A549 (cell line): ENCODE results near the gene PDE6D. TPM values are rescaled to one million over a fixed set of nuclear protein-coding genes. Genes with fewer than 3 reads are reported as not detected.

Experiments used
- ATAC-seq, 2 experiments: fragments of 200-7000 bp in 1 of 2; fragments of >200 bp in 1 of 2; cut with Nextera tagmentation in 1 of 2; cut with Tn5 transposase in 1 of 2; 3 replicates each; pipeline versions ENCODE4 v1.8.0 to v1.9.1; 2018 to 2020; ENCODE audit warnings: mild to moderate bottlenecking in 1 of 2, moderate library complexity in 1 of 2
- CTCF ChIA-PET: fragments of 300-600 bp; sonication (Branson Sonifier 250); formaldehyde crosslinking; extraction: SDS; loops from one replicate; lab custom pipeline; 2021; ENCODE audit warnings: antibody characterized with exemption, inconsistent platforms; lab: Yijun Ruan, JAX
- POLR2A ChIA-PET: fragments of 350-600 bp; formaldehyde crosslinking; extraction: SDS; loops from one replicate; lab custom pipeline; 2021; ENCODE audit warnings: antibody characterized with exemption, inconsistent platforms; lab: Yijun Ruan, JAX
- DNase-seq, 2 experiments: peaks; one replicate each; pipeline versions ENCODE4 v3.0.0 to v3.0.0-alpha.2; 2011 to 2016; ENCODE audit warnings: low read depth in 1 of 2, low spot score in 1 of 2
- FAIRE-seq: peaks from 2 replicates; lab custom pipeline; 2011; peaks lifted over from hg19 to GRCh38; lab: Jason Lieb, UNC
- H3K27ac ChIP-seq, 2 experiments: fragments of >200 bp; sonication (Bioruptor Twin); formaldehyde crosslinking; 3 replicates each; pipeline ENCODE4 v1.5.1; 2016 to 2017
- H3K4me1 ChIP-seq: fragments of >200 bp; sonication (Bioruptor Twin); formaldehyde crosslinking; 3 replicates; pipeline ENCODE4 v1.6.1; 2016
- H3K4me2 ChIP-seq: fragments of >200 bp; sonication (Bioruptor Twin); formaldehyde crosslinking; 3 replicates; pipeline ENCODE4 v1.6.1; 2016
- H3K4me3 ChIP-seq: fragments of >200 bp; sonication (Bioruptor Twin); formaldehyde crosslinking; 3 replicates; pipeline ENCODE4 v1.5.1; 2016
- H3K9me3 ChIP-seq: fragments of >200 bp; sonication (Bioruptor Twin); formaldehyde crosslinking; 3 replicates; pipeline ENCODE4 v1.6.1; 2016
- CBX2 ChIP-seq: fragments of 200-600 bp; sonication (generic); IDR thresholded peaks from 2 replicates; pipeline ENCODE4 v1.6.1; 2016; ENCODE audit warnings: low read depth, mild to moderate bottlenecking, borderline replicate concordance
- CEBPB ChIP-seq, 2 experiments: fragments of >200 bp in 1 of 2; sonication (Bioruptor Twin) in 1 of 2; formaldehyde crosslinking in 1 of 2; IDR thresholded peaks; 2 replicates each; pipeline ENCODE4 v1.6.1; 2012 to 2016
- CHD2 ChIP-seq: fragments of 150-350 bp; IDR thresholded peaks from 2 replicates; pipeline ENCODE4 v1.6.1; 2014; ENCODE audit warnings: low read length; ENCODE audit not compliant: partially characterized antibody
- CHD4 ChIP-seq: fragments of 200-600 bp; sonication (generic); IDR thresholded peaks from 2 replicates; pipeline ENCODE4 v1.6.1; 2016; ENCODE audit warnings: antibody characterized with exemption, mild to moderate bottlenecking, borderline replicate concordance
- EHMT2 ChIP-seq: fragments of 200-600 bp; sonication (generic); IDR thresholded peaks from 2 replicates; pipeline ENCODE4 v1.6.1; 2016; ENCODE audit warnings: antibody characterized with exemption, low read depth, mild to moderate bottlenecking, moderate library complexity
- EP300 ChIP-seq, 2 experiments: fragments of >200 bp; sonication (Bioruptor Twin); formaldehyde crosslinking; IDR thresholded peaks; 2 replicates in 1 of 2; 3 replicates in 1 of 2; pipeline ENCODE4 v1.6.1; 2016 to 2017
- ESRRA ChIP-seq: fragments of 150-350 bp; IDR thresholded peaks from 2 replicates; pipeline ENCODE4 v1.6.1; 2014; ENCODE audit warnings: mild to moderate bottlenecking, low read length, borderline replicate concordance
- FOSL2 ChIP-seq, 2 experiments: fragments of 450-650 bp in 1 of 2; fragments of >200 bp in 1 of 2; sonication (Bioruptor Twin) in 1 of 2; formaldehyde crosslinking; IDR thresholded peaks; 2 replicates each; pipeline versions ENCODE4 v1.5.0 to v1.6.1; 2016 to 2020; ENCODE audit warnings: mild to moderate bottlenecking in 1 of 2, moderate library complexity in 1 of 2
- FOXS1 ChIP-seq: fragments of 250-450 bp; sonication (Bioruptor Pico); IDR thresholded peaks from 2 replicates; pipeline ENCODE4 v1.5.0; 2020; ENCODE audit warnings: mild to moderate bottlenecking, moderate library complexity
- HOXA7 ChIP-seq: fragments of 250-450 bp; sonication (Bioruptor Pico); IDR thresholded peaks from 2 replicates; pipeline ENCODE4 v1.5.0; 2020; ENCODE audit warnings: mild to moderate bottlenecking, moderate library complexity
- HOXB13 ChIP-seq: fragments of 250-450 bp; sonication (Bioruptor Pico); IDR thresholded peaks from 2 replicates; pipeline ENCODE4 v1.5.0; 2020; ENCODE audit warnings: low read depth, mild to moderate bottlenecking, moderate library complexity
- JUN ChIP-seq, 2 experiments: fragments of >200 bp; sonication (Bioruptor Twin); formaldehyde crosslinking; IDR thresholded peaks; 2 replicates in 1 of 2; 3 replicates in 1 of 2; pipeline ENCODE4 v1.6.1; 2016 to 2017
- KDM5A ChIP-seq: fragments of 200-600 bp; sonication (generic); IDR thresholded peaks from 2 replicates; pipeline ENCODE4 v1.6.1; 2016; ENCODE audit warnings: antibody characterized with exemption, mild to moderate bottlenecking
- NFE2L2 ChIP-seq: fragments of 150-350 bp; conservative IDR thresholded peaks from 2 replicates; pipeline ENCODE4 v1.6.1; 2014; ENCODE audit warnings: low read length
- NPAS2 ChIP-seq: fragments of 250-450 bp; sonication (Bioruptor Pico); IDR thresholded peaks from 2 replicates; pipeline ENCODE4 v1.8.0; 2022; ENCODE audit warnings: mild to moderate bottlenecking, moderate library complexity, borderline replicate concordance
- NR3C1 ChIP-seq: fragments of >200 bp; sonication (Bioruptor Twin); formaldehyde crosslinking; IDR thresholded peaks from 3 replicates; pipeline ENCODE4 v1.6.1; 2017
- POLR2A ChIP-seq: IDR thresholded peaks from 2 replicates; pipeline ENCODE4 v1.6.1; 2012; ENCODE audit warnings: mild to moderate bottlenecking, low read length
- POLR2AphosphoS2 ChIP-seq: conservative IDR thresholded peaks from 2 replicates; pipeline ENCODE4 v1.6.1; 2012; ENCODE audit warnings: low read length, improper control_type of control experiment, inconsistent platforms
- RAD21 ChIP-seq, 2 experiments: fragments of >200 bp in 1 of 2; sonication (Bioruptor Twin) in 1 of 2; formaldehyde crosslinking in 1 of 2; IDR thresholded peaks in 1 of 2; conservative IDR thresholded peaks in 1 of 2; 2 replicates in 1 of 2; 3 replicates in 1 of 2; pipeline ENCODE4 v1.6.1; 2012 to 2018; ENCODE audit warnings: inconsistent platforms in 1 of 2
- SMC3 ChIP-seq: fragments of >200 bp; sonication (Bioruptor Twin); formaldehyde crosslinking; IDR thresholded peaks from 3 replicates; pipeline ENCODE4 v1.6.1; 2018; ENCODE audit warnings: inconsistent platforms
- TFCP2L1 ChIP-seq: fragments of 250-450 bp; sonication (Bioruptor Pico); IDR thresholded peaks from 2 replicates; pipeline ENCODE4 v1.5.0; 2021; ENCODE audit warnings: mild to moderate bottlenecking
- TP53 ChIP-seq: fragments of 250-450 bp; sonication (Bioruptor Pico); IDR thresholded peaks from 2 replicates; pipeline ENCODE4 v1.5.0; 2021; ENCODE audit warnings: mild to moderate bottlenecking, moderate library complexity
- ZFP36 ChIP-seq: fragments of 450-650 bp; IDR thresholded peaks from 2 replicates; pipeline ENCODE4 v1.6.1; 2014; ENCODE audit warnings: borderline replicate concordance; ENCODE audit not compliant: partially characterized antibody
- ZSCAN20 ChIP-seq: fragments of 250-450 bp; sonication (Bioruptor Pico); IDR thresholded peaks from 2 replicates; pipeline ENCODE4 v1.8.0; 2022; ENCODE audit warnings: mild to moderate bottlenecking, moderate library complexity
- WGBS: methylation state at CpG from one replicate; pipeline ENCODE4 v1.1.6; 2017; ENCODE audit errors: missing lambda C conversion rate; 5-methylcytosine and 5-hydroxymethylcytosine counted together
- polyA plus RNA-seq, 4 experiments: library from polyadenylated mRNA; depleted of rRNA in 3 of 4; stranded (reverse); fragments of >200 nt; fragmentation: RNase III in 1 of 4; extraction: RNeasy Plus Mini Kit Qiagen cat#74134 plus additional on column Dnase treatment in 1 of 4; gene quantifications; 2 replicates in 3 of 4; 3 replicates in 1 of 4; pipeline ENCODE4 v1.2.3, GENCODE V29; 2011 to 2017
- TF ChIP-seq, protein P1 (sequence below): fragments of 200-600 bp; sonication (generic); IDR thresholded peaks from 2 replicates; pipeline ENCODE4 v1.6.1; 2016; ENCODE audit warnings: antibody characterized with exemption, mild to moderate bottlenecking, moderate library complexity
- TF ChIP-seq, protein P2 (sequence below): fragments of 250-450 bp; sonication (Bioruptor Pico); IDR thresholded peaks from 2 replicates; pipeline ENCODE4 v1.5.0; 2020; ENCODE audit warnings: low read depth, mild to moderate bottlenecking, moderate library complexity
- TF ChIP-seq, protein P3 (sequence below): IDR thresholded peaks from 2 replicates; pipeline ENCODE4 v1.6.1; 2012
- TF ChIP-seq, protein P4 (sequence below): fragments of 450-650 bp; IDR thresholded peaks from 2 replicates; pipeline ENCODE4 v1.6.1; 2014; ENCODE audit warnings: antibody characterized with exemption
- TF ChIP-seq, protein P5 (sequence below): fragments of 250-450 bp; sonication (Bioruptor Pico); IDR thresholded peaks from 2 replicates; pipeline ENCODE4 v1.5.0; 2021; ENCODE audit warnings: mild to moderate bottlenecking, moderate library complexity, borderline replicate concordance

PDE6D gene
- polyA plus RNA-seq, 2 of the 4 experiments (the other 2 are of a cell fraction) = 27.3 to 51.3 TPM

DNA sequence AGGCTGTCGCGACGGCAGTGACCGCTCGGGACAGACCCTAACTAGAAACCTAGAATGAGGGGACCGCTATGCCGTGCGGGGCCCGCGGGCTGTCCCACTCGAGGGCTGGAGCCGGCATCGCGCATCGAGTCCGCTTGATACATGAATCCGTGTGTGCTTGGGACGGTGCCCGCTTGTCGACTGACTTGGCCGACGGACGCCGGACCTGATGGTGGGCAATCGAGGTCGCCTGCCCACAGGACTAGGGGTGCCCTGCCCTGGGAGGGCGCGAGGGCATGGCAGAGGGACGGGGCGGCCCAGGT lies 73.5 kb downstream of the PDE6D start:
- H3K4me2 ChIP-seq = peak overlapping the region; percentile 61
- CTCF ChIA-PET = interaction anchor here (0.7 to 78.4 kb wide), 5 partner anchors 17 to 186 kb away, joined by 3 to 4158 read pairs (median 5); no protein-coding TSS in a partner anchor
- DNase-seq = peak in 1 of 2 experiments; percentile 68
- peak overlapping the region; percentile 66 for H3K4me3 ChIP-seq
- peak overlapping the region; percentile 94 to 97 for H3K27ac ChIP-seq
- no peak; a peak in 2 of 6 replicates for ATAC-seq
- 51% methylated on average over 19 of the region's 30 CpGs for WGBS
- no peak; the same call in 1 of the 2 replicates for TF ChIP-seq CHD4
- no peak for TF ChIP-seq ESRRA
- TF ChIP-seq, protein P1, sequence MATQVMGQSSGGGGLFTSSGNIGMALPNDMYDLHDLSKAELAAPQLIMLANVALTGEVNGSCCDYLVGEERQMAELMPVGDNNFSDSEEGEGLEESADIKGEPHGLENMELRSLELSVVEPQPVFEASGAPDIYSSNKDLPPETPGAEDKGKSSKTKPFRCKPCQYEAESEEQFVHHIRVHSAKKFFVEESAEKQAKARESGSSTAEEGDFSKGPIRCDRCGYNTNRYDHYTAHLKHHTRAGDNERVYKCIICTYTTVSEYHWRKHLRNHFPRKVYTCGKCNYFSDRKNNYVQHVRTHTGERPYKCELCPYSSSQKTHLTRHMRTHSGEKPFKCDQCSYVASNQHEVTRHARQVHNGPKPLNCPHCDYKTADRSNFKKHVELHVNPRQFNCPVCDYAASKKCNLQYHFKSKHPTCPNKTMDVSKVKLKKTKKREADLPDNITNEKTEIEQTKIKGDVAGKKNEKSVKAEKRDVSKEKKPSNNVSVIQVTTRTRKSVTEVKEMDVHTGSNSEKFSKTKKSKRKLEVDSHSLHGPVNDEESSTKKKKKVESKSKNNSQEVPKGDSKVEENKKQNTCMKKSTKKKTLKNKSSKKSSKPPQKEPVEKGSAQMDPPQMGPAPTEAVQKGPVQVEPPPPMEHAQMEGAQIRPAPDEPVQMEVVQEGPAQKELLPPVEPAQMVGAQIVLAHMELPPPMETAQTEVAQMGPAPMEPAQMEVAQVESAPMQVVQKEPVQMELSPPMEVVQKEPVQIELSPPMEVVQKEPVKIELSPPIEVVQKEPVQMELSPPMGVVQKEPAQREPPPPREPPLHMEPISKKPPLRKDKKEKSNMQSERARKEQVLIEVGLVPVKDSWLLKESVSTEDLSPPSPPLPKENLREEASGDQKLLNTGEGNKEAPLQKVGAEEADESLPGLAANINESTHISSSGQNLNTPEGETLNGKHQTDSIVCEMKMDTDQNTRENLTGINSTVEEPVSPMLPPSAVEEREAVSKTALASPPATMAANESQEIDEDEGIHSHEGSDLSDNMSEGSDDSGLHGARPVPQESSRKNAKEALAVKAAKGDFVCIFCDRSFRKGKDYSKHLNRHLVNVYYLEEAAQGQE = no peak
- TF ChIP-seq, protein P2, sequence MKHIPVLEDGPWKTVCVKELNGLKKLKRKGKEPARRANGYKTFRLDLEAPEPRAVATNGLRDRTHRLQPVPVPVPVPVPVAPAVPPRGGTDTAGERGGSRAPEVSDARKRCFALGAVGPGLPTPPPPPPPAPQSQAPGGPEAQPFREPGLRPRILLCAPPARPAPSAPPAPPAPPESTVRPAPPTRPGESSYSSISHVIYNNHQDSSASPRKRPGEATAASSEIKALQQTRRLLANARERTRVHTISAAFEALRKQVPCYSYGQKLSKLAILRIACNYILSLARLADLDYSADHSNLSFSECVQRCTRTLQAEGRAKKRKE (CRISPR knock-in tag) = 0 out of 2 replicates have a peak, but pooled peaks have one; percentile 34
- TF ChIP-seq EHMT2 = no peak
- TF ChIP-seq FOXS1 (CRISPR knock-in tag) = 0 out of 2 replicates have a peak, but pooled peaks have one; percentile 15
- no peak for TF ChIP-seq HOXB13 (CRISPR knock-in tag)
- TF ChIP-seq HOXA7 (CRISPR knock-in tag) = peak; percentile 73; the same call in 1 of the 2 replicates
- peak; percentile 84; the same call in 1 of the 2 replicates for TF ChIP-seq TP53 (CRISPR knock-in tag)
- TF ChIP-seq EP300 (IDR thresholded peaks at IDR 0.05) = no peak
- TF ChIP-seq NFE2L2 = no peak
- TF ChIP-seq JUN (IDR thresholded peaks at IDR 0.05) = no peak; a peak in 1 of 5 replicates
- no peak for TF ChIP-seq ZSCAN20 (CRISPR knock-in tag)
- no peak for TF ChIP-seq NR3C1
- TF ChIP-seq, protein P3, sequence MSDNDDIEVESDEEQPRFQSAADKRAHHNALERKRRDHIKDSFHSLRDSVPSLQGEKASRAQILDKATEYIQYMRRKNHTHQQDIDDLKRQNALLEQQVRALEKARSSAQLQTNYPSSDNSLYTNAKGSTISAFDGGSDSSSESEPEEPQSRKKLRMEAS = no peak
- TF ChIP-seq, protein P4, sequence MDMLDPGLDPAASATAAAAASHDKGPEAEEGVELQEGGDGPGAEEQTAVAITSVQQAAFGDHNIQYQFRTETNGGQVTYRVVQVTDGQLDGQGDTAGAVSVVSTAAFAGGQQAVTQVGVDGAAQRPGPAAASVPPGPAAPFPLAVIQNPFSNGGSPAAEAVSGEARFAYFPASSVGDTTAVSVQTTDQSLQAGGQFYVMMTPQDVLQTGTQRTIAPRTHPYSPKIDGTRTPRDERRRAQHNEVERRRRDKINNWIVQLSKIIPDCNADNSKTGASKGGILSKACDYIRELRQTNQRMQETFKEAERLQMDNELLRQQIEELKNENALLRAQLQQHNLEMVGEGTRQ = no peak
- peak; percentile 65; the same call in 1 of the 2 replicates for TF ChIP-seq NPAS2 (CRISPR knock-in tag)
- TF ChIP-seq TFCP2L1 = 0 out of 2 replicates have a peak, but pooled peaks have one; percentile 19
- TF ChIP-seq CEBPB (IDR thresholded peaks at IDR 0.05) = no peak
- TF ChIP-seq RAD21 (conservative IDR thresholded peaks at IDR 0.05 in 1 of 2, IDR thresholded peaks at IDR 0.05 in 1 of 2) = no peak
- no peak for TF ChIP-seq CBX2
- TF ChIP-seq, protein P5, sequence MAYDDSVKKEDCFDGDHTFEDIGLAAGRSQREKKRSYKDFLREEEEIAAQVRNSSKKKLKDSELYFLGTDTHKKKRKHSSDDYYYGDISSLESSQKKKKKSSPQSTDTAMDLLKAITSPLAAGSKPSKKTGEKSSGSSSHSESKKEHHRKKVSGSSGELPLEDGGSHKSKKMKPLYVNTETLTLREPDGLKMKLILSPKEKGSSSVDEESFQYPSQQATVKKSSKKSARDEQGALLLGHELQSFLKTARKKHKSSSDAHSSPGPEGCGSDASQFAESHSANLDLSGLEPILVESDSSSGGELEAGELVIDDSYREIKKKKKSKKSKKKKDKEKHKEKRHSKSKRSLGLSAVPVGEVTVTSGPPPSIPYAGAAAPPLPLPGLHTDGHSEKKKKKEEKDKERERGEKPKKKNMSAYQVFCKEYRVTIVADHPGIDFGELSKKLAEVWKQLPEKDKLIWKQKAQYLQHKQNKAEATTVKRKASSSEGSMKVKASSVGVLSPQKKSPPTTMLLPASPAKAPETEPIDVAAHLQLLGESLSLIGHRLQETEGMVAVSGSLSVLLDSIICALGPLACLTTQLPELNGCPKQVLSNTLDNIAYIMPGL (CRISPR knock-in tag) = 0 out of 2 replicates have a peak, but pooled peaks have one; percentile 27
- TF ChIP-seq KDM5A = no peak
- TF ChIP-seq ZFP36 = no peak
- no peak for TF ChIP-seq FOSL2 (IDR thresholded peaks at IDR 0.05)
- no peak for TF ChIP-seq FOSL2 (CRISPR knock-in tag; IDR thresholded peaks at IDR 0.05)
- TF ChIP-seq CHD2 = no peak
- TF ChIP-seq POLR2A = 0 out of 2 replicates have a peak, but pooled peaks have one; percentile 30
- no peak for TF ChIP-seq POLR2AphosphoS2
- no peak for TF ChIP-seq SMC3
- TF ChIP-seq, all 56 proteins: peak for 8
- POLR2A ChIA-PET = interaction anchor here (0.8 to 2.9 kb wide), 18 partner anchors 11 to 243 kb away, joined by 3 to 45 read pairs (median 8); partner anchors contain the start of genes NCL and PDE6D
- H3K4me1 ChIP-seq = peaks cover 26% of the 10 kb centered on the region
- FAIRE-seq = no peak
- H3K9me3 ChIP-seq = no peaks in the 10 kb centered on the region
